ENCODE measurements around the gene PPP1R11. TPM values are rescaled to one million over a fixed set of nuclear protein-coding genes. Genes with fewer than 3 reads are reported as not detected.
A peak's percentile ranks its signal among the peaks of the same experiment; 100 is the strongest.

The PPP1R11 gene
- total and polyA plus RNA-seq, 2 of the 13 experiments (the other 11 are each of a cell fraction or from before 2014, with no cell fraction given) = 32.1 to 58.9 TPM

GRCh38 chr6:30062471-30063178 lies 4.4 kb upstream of the PPP1R11 start (continued):
- TF ChIP-seq RBM39 (IDR thresholded peaks at IDR 0.05; ENCODE audit: low read depth, low read length, poor library complexity, severe bottlenecking) (no peak), IRF9 (CRISPR knock-in tag; IDR thresholded peaks at IDR 0.05; ENCODE audit: borderline replicate concordance) (no peak), ZNF547 (CRISPR knock-in tag; IDR thresholded peaks at IDR 0.05) (no peak), FOXO4 (CRISPR knock-in tag; conservative IDR thresholded peaks at IDR 0.05) (no peak)

GRCh38 chr6:30063315-30063714 lies 3.7 kb upstream of the PPP1R11 start:
- Histone ChIP-seq H3K27me3 (ENCODE audit: control insufficient read depth in 1 of 2, insufficient read depth in 2 of 2, low read length in 2 of 2) (peaks cover 0 to 4% of the 10 kb centered on the region in 2 experiments; a peak in 1 of 5 replicates), H3K4me2 (ENCODE audit: low read depth, low read length) (peak overlapping the region; percentile 99; the same call in 1 of the 2 replicates), H3K4me1 (ENCODE audit: insufficient read depth, low read length) (peaks cover 43% of the 10 kb centered on the region), H3K36me3 (replicated peaks in 1 of 2; ENCODE audit: control insufficient read depth in 1 of 2, insufficient read depth in 2 of 2, low read length in 2 of 2) (no peaks in the 10 kb centered on the region), H3K27ac (ENCODE audit: extremely low read length, insufficient read depth, low read length) (no peak overlapping the region), H4K20me1 (ENCODE audit: insufficient read depth, low read length) (no peaks in the 10 kb centered on the region), H3K9ac (ENCODE audit: insufficient read depth, low read depth, low read length) (no peak overlapping the region), H3K9me3 (ENCODE audit: low read length) (no peaks in the 10 kb centered on the region), H3K4me3 (replicated peaks in 1 of 3; ENCODE audit: insufficient read depth in 1 of 3, low read depth in 2 of 3, low read length in 3 of 3) (no peak overlapping the region), H2AFZ (ENCODE audit: low read length) (no peak overlapping the region), H3K79me2 (ENCODE audit: insufficient read depth, low read length) (peaks cover 44% of the 10 kb centered on the region)
- no peak for TF ChIP-seq MAF1 (CRISPR knock-in tag; IDR thresholded peaks at IDR 0.05; ENCODE audit: borderline replicate concordance)
- no peak for TF ChIP-seq JARID2 (CRISPR knock-in tag; IDR thresholded peaks at IDR 0.05; ENCODE audit: insufficient replicate concordance)
- no peak for TF ChIP-seq ZC3H13 (CRISPR knock-in tag; IDR thresholded peaks at IDR 0.05)
- TF ChIP-seq ZNF143 (CRISPR knock-in tag; IDR thresholded peaks at IDR 0.05) = no peak
- no peak for TF ChIP-seq ZNF674 (CRISPR knock-in tag; IDR thresholded peaks at IDR 0.05; ENCODE audit: low read depth)
- TF ChIP-seq ZNF510 (CRISPR knock-in tag; IDR thresholded peaks at IDR 0.05; ENCODE audit: low read depth) = no peak
- no peak for TF ChIP-seq STAG1 (CRISPR knock-in tag; IDR thresholded peaks at IDR 0.05)
- intact Hi-C loops (cut with micrococcal nuclease; ENCODE audit: unreplicated experiment) = no loop called here
- in situ Hi-C loops (cut with HindIII; ENCODE audit: extremely low pct_ligation_motif_present, low pct_unique_long_range_greater_than_20kb) = no loop called here
- DNase-seq (ENCODE audit: low spot score) (no peak), FAIRE-seq (no peak), ATAC-seq (no peak)
- WGBS (ENCODE audit: low lambda C conversion rate) = 66% methylated on average over 2 of the region's 2 CpGs
- ChIA-PET CTCF (ENCODE audit: low intra/inter-chr PET ratio, low total read pairs) (no interaction called here), POLR2A (no interaction called here)
- BruUV-seq (replicated peaks) = no TSS peak
